Activated CD4-positive, alpha-beta T cell treated with anti-CD3 and anti-CD28 coated beads, Interleukin-2, amount 10 ng/mL, durations not matched to agents 24 days and 14 days (primary cell): Measurements from ENCODE around the gene RANBP10. TPM values are rescaled to one million over a fixed set of nuclear protein-coding genes. Genes with fewer than 3 reads are reported as not detected.
A peak's percentile ranks its signal among the peaks of the same experiment; 100 is the strongest.

Source experiments
- DNase-seq: peaks from one replicate; pipeline ENCODE4 v3.0.0; 2022
- H3K27ac Mint-ChIP-seq: one replicate; pipeline ENCODE4 v1.8.0; 2022; ENCODE audit warnings: mild to moderate bottlenecking, mixed read lengths
- H3K27me3 Mint-ChIP-seq: one replicate; pipeline ENCODE4 v1.8.0; 2022; ENCODE audit warnings: mixed read lengths
- H3K36me3 Mint-ChIP-seq: one replicate; pipeline ENCODE4 v1.8.0; 2022; ENCODE audit warnings: low read depth, mild to moderate bottlenecking, mixed read lengths
- H3K4me1 Mint-ChIP-seq: one replicate; pipeline ENCODE4 v1.8.0; 2021; ENCODE audit warnings: mixed read lengths
- H3K4me3 Mint-ChIP-seq: one replicate; pipeline ENCODE4 v1.8.0; 2022; ENCODE audit warnings: mild to moderate bottlenecking, moderate library complexity, mixed read lengths
- H3K9me3 Mint-ChIP-seq: one replicate; pipeline ENCODE4 v1.8.0; 2021; ENCODE audit warnings: mixed read lengths
- intact Hi-C: fragments of 100-400 bp; cut with micrococcal nuclease; formaldehyde crosslinking; loops from one replicate; pipeline ENCODE4 v1.15.1; 2023
- total RNA-seq: library from RNA; stranded (reverse); gene quantifications from 2 replicates; pipeline ENCODE4 v1.2.3, GENCODE V29; 2022

The RANBP10 gene
- total RNA-seq, 1 donor from 2014 or later = 18.6 TPM

DNA sequence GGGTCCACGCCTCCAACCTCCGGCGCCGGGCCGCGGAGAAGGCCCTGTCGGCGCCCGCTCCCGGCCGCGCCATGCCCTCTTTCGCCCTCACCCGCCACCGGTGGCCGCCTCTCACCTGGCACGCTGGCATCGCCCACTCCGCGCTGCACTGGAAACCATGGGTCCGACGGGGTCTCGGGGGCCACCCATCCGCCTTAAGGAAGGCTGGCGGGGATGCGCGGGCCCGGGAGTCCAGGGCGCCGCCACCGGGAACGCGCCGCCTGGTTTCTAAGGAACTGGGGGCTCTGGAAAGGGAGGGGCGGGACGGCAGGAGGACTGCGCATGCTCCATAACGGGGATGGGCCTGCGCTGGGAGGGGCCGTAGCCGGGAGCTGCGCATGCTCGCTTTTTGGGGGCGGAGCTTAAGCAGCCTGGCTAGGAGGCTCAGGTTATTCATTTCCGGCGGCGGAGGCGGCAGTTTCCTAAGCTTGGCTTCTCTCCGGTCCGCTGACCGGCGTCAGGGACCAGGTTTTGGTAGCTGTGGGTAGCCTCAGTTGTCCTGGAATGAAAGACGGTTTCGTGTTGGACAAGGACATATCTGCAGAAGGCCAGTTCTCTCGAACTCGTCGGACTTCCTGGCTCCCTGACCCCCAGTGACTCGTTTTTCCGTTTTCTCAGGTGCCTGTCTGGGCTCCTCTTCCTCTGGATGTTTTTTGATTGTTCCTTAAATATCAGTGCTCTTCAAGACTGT, 87.1 kb downstream of the RANBP10 start, which contains the start of gene GFOD2:
GFOD2 (minus strand) TSS at position 269 of the 730 bp plus-strand sequence. CDS start 33,601 bp downstream, outside the sequence.
- Mint-ChIP-seq H3K9me3 (no peaks in the 10 kb centered on the region), H3K4me3 (peak within 1 kb of the TSS; percentile 88), H3K36me3 (peaks cover 6% of the 10 kb centered on the region), H3K4me1 (peaks cover 32% of the 10 kb centered on the region), H3K27ac (peak within 1 kb of the TSS; percentile 96), H3K27me3 (no peaks in the 10 kb centered on the region)
- intact Hi-C loops = loop anchor here (1.0 to 2.0 kb wide), 4 partner anchors 52 to 156 kb away; partner anchors contain the start of genes C16orf86, CTCF, ENKD1 and NUTF2
- peak; percentile 100 for DNase-seq

DNA sequence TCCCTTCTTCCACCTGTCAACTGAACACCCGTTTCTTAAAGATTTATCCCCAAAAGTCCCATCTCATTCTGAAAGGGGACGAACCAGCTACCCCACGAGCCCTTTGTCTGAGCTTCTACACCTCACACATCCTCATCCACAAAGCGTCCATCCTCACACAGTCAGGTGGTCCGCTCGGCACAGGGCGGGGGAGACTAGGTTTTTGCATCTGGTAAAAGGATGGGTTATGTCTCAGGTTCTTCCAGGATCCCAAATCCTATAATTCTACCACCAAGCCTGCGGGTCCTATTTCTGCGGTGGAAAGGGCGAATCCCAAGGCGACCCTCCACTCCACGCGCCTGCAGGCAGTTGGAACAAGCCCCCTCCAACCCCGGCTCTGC, 87.7 kb downstream of the RANBP10 start:
- H3K27me3 Mint-ChIP-seq = no peaks in the 10 kb centered on the region
- peak overlapping the region; percentile 88 for H3K4me3 Mint-ChIP-seq
- peak overlapping the region; percentile 96 for H3K27ac Mint-ChIP-seq
- H3K36me3 Mint-ChIP-seq = peaks cover 8% of the 10 kb centered on the region
- intact Hi-C loops = loop anchor here (1.0 to 2.0 kb wide), 4 partner anchors 52 to 156 kb away; partner anchors contain the start of genes C16orf86, CTCF, ENKD1 and NUTF2
- peak; percentile 75 for DNase-seq
- H3K4me1 Mint-ChIP-seq = peaks cover 34% of the 10 kb centered on the region
- no peaks in the 10 kb centered on the region for H3K9me3 Mint-ChIP-seq

DNA sequence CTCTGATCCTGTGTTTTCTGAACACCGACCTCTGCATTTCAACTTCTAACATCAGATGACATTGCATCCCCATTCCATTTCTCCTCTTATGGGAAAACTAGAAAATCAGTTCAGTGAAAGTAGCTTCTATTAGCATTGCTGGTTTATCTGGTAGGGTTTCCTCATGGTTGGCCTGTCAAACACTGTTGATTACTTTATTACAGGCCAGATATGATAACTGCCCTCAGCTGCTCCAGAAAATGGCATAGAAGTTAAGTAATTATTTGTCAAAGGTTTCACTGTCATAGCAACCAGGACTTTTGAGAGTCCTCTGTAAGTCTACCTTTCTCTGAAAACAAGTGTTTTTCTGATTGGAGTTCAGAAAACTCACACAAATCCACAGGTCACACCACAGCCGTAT, 90.3 kb downstream of the RANBP10 start:
- Mint-ChIP-seq H3K36me3 (peaks cover 8% of the 10 kb centered on the region), H3K9me3 (no peaks in the 10 kb centered on the region), H3K27me3 (no peaks in the 10 kb centered on the region), H3K4me1 (peaks cover 36% of the 10 kb centered on the region), H3K27ac (no peak overlapping the region), H3K4me3 (no peak overlapping the region)
- intact Hi-C loops = no loop called here
- DNase-seq = no peak

DNA sequence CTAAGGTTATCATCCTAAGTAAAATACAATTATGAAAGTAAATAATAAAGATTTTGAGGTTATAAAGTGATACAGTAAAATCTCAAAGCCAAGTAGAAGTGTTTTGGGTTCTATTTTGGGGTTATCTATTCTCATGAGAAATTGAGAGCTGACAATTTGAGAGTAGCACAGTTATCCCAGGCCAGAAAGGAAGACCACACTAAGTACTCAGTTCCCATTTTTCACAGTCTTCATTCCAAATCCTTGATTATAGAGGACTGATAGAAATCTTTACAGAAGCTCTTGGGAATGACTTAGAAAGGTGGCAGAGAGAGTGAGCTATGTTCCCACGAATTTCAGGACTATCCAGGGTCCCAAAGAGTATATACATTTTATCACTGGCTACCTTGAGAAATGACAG, 91.8 kb downstream of the RANBP10 start:
- Mint-ChIP-seq H3K9me3 (no peaks in the 10 kb centered on the region), H3K4me3 (no peak overlapping the region), H3K4me1 (peaks cover 23% of the 10 kb centered on the region), H3K27me3 (no peaks in the 10 kb centered on the region), H3K27ac (no peak overlapping the region), H3K36me3 (peaks cover 11% of the 10 kb centered on the region)
- DNase-seq = no peak
- intact Hi-C loops = no loop called here

DNA sequence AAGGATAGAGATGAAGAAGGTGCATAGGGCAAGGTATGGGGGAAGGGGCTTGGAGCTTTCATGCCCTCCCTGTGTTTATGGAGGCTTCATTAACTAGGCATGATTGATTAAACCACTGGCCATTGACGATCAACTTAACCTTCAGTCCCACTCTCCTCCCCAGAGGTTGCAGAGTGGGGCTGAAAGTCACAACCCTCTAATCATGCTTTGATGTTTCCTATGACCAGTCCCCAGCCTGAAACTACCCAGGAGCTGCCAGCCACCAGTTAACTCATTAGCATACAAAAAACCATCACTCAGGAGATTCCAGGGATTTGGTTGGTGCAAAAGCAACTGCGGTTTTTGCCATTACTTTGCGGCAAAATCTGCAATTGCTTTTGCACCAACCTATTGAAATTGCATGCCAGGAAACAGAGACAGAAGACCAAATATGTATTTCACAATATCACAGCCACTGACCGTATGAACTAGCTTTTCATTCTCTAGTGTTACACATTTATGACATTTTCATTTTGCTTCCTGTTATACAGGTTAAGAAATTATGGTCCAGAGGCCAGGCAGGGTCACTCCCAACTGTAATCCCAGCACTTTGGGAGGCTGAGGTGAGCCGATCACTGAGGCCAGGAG, 92.6 kb downstream of the RANBP10 start:
- no peaks in the 10 kb centered on the region for H3K27me3 Mint-ChIP-seq
- peaks cover 11% of the 10 kb centered on the region for H3K36me3 Mint-ChIP-seq
- H3K4me3 Mint-ChIP-seq = no peak overlapping the region
- peaks cover 20% of the 10 kb centered on the region for H3K4me1 Mint-ChIP-seq
- no peak overlapping the region for H3K27ac Mint-ChIP-seq
- DNase-seq = no peak
- no peaks in the 10 kb centered on the region for H3K9me3 Mint-ChIP-seq
- intact Hi-C loops = no loop called here

DNA sequence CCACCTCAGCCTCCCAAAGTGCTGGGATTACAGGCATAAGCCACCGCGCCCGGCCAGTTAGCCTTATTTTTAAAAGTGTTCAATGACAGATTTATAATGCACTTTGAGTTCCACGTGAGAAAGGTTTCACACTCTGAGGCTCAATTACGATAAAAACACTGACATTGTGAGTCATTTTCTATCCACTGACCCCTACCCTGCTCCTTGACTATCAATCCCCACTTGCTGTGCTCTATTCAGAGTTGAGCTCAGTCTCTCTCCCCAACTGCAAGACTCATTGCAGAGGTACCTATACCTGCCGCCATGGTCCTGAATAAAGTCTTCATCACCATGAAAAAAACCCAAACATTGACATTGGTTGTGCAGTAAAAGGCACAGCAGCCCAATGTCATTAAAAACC, 95.8 kb downstream of the RANBP10 start:
- no peak overlapping the region for H3K27ac Mint-ChIP-seq
- H3K4me3 Mint-ChIP-seq = no peak overlapping the region
- no peaks in the 10 kb centered on the region for H3K9me3 Mint-ChIP-seq
- peaks cover 6% of the 10 kb centered on the region for H3K4me1 Mint-ChIP-seq
- no peaks in the 10 kb centered on the region for H3K27me3 Mint-ChIP-seq
- intact Hi-C loops = no loop called here
- H3K36me3 Mint-ChIP-seq = peaks cover 4% of the 10 kb centered on the region
- no peak for DNase-seq

DNA sequence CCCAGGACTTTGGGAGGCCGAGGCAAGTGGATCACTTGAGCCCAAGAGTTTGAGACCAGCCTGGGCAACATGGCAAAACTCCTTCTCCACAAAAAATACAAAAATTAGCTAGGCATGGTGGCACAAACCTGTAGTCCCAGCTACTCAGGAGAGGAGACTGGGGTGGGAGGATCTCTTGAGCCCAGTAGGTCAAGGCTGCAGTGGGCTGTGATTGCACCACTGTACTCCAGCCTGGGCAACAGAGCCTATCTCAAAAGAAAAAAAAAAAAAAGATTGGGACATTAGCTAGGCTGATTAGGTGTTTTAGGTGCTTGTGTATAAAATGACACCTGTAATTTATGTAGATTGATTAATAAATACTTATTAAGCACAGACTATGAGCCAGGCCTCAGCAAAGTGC, 97.3 kb downstream of the RANBP10 start:
- Mint-ChIP-seq H3K27ac (no peak overlapping the region), H3K4me1 (peaks cover 11% of the 10 kb centered on the region), H3K27me3 (no peaks in the 10 kb centered on the region), H3K4me3 (no peak overlapping the region), H3K36me3 (peaks cover 7% of the 10 kb centered on the region), H3K9me3 (no peaks in the 10 kb centered on the region)
- intact Hi-C loops = no loop called here
- DNase-seq = no peak

DNA sequence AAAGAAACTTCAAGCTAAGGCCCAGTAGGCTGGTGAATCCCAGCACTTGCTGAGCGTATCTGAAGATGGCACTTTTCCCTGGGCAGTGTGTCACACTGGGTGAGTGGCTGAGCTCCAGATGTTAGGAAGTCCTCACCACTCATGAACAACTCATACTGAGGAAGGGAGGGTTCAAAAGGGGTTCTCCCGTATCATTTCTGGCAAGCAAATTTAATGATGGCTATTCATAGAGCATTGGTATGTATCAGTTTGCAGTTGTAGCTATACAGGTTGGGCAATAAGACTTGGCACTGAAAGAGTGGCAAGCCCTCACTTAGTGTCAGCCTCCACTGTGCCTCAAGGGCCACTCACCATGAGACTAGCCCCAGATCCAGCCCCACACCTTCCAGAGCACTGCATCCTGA, 98.0 kb downstream of the RANBP10 start:
- Mint-ChIP-seq H3K9me3 (no peaks in the 10 kb centered on the region), H3K4me1 (peaks cover 16% of the 10 kb centered on the region), H3K27me3 (no peaks in the 10 kb centered on the region), H3K27ac (no peak overlapping the region), H3K36me3 (peaks cover 5% of the 10 kb centered on the region), H3K4me3 (no peak overlapping the region)
- no peak for DNase-seq
- intact Hi-C loops = no loop called here

DNA sequence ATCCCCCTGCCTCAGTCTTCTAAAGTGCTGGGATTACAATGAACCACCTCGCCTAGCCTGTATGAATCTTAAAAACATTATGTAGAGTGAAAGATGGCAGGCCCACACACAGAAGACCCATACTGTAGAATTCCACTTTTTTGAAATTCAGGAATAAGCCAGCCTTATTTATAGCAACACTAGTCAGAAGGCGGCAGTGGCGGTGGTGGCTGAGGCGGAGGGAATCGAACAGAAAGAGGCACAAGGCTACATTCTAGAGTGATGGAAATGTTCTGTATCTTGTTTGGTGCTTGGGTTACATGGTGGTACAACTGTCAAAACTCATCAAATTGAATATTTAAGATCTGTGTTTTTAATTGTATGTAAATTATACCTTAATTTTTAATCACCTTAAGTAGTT, 98.6 kb downstream of the RANBP10 start:
- H3K27ac Mint-ChIP-seq = no peak overlapping the region
- no peak for DNase-seq
- peaks cover 5% of the 10 kb centered on the region for H3K36me3 Mint-ChIP-seq
- H3K9me3 Mint-ChIP-seq = no peaks in the 10 kb centered on the region
- H3K27me3 Mint-ChIP-seq = no peaks in the 10 kb centered on the region
- intact Hi-C loops = no loop called here
- peaks cover 20% of the 10 kb centered on the region for H3K4me1 Mint-ChIP-seq
- H3K4me3 Mint-ChIP-seq = no peak overlapping the region

DNA sequence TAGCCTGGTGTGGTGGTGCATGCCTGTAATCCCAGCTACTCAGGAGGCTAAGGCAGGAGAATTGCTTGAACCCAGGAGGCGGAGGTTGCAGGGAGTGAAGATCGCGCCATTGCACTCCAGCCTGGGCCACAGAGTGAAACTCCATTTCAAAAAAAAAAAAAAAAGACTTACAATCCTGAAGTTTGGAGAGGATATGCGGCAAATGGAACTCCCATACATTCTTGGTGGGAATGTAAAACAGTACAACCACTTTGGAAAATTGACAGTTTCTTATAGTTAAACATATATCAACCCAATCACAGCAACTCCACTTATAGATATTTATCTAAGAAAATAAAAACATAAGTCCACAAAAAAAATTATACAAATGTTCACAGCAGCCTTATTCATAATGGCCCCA, 99.2 kb downstream of the RANBP10 start:
- H3K9me3 Mint-ChIP-seq = no peaks in the 10 kb centered on the region
- peaks cover 21% of the 10 kb centered on the region for H3K4me1 Mint-ChIP-seq
- no peak for DNase-seq
- no peak overlapping the region for H3K4me3 Mint-ChIP-seq
- intact Hi-C loops = no loop called here
- peaks cover 5% of the 10 kb centered on the region for H3K36me3 Mint-ChIP-seq
- H3K27ac Mint-ChIP-seq = no peak overlapping the region
- H3K27me3 Mint-ChIP-seq = no peaks in the 10 kb centered on the region

DNA sequence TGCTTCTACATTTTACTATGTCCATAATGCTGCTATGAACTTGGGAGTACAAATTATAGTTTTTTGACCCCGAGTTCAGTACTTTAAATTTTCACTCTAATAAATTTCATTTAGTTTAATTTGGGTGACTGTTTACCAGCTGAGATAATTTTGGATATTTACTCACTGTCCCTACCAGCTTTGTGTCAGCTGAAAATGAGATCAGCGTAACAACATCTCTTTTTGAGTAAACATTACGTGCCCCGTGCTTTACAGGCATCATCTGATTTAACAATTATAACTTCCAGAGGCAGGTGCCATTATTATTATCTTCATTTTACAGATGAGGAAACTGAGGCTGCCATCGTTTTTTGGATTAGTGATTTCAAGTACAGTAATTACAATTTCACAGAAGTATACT, 102.2 kb downstream of the RANBP10 start:
- intact Hi-C loops = no loop called here
- Mint-ChIP-seq H3K4me1 (peaks cover 19% of the 10 kb centered on the region), H3K4me3 (no peak overlapping the region), H3K27ac (peak overlapping the region; percentile 75), H3K36me3 (peaks cover 3% of the 10 kb centered on the region), H3K9me3 (no peaks in the 10 kb centered on the region), H3K27me3 (no peaks in the 10 kb centered on the region)
- DNase-seq = no peak

DNA sequence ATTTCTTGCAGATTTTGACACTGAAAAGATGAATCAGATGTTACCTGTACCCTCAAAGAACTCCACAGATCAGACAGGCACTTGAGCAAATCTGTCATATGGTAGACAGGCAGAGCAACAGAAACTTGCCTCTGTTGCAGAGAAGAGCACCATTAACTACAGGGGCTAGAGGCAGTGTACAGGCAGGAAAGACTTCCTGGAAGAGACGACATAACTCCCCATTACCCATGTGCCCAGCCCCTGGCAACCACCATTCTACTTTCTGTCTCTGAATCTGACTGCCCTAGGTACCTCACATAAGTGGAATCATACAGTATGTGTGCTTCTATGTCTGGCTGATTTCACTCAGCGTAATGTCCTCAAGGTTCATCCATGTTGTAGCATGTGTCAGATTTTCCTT, 102.7 kb downstream of the RANBP10 start:
- Mint-ChIP-seq H3K27me3 (no peaks in the 10 kb centered on the region), H3K4me1 (peaks cover 19% of the 10 kb centered on the region), H3K9me3 (no peaks in the 10 kb centered on the region), H3K27ac (peak overlapping the region; percentile 75), H3K4me3 (peak overlapping the region; percentile 29), H3K36me3 (peaks cover 5% of the 10 kb centered on the region)
- intact Hi-C loops = no loop called here
- DNase-seq = peak; percentile 72

DNA sequence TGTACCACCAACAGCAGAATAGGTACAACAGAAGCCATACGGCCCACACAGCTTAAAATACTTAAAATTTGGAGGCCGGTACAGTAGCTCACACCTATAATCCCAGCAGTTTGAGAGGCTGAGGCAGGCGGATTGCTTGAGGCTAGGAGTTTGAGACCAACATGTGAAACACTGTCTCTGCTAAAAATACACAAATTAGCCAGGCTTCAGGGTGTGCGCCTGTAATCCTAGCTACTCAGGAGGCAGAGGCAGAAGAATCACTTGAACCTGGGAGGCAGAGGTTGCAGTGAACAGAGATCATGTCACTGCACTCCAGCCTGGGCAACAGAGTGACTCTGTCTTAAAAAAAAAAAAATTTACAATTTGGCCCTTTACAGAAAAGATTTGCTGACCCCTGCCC, 104.2 kb downstream of the RANBP10 start:
- H3K27ac Mint-ChIP-seq = no peak overlapping the region
- intact Hi-C loops = no loop called here
- peaks cover 8% of the 10 kb centered on the region for H3K36me3 Mint-ChIP-seq

DNA sequence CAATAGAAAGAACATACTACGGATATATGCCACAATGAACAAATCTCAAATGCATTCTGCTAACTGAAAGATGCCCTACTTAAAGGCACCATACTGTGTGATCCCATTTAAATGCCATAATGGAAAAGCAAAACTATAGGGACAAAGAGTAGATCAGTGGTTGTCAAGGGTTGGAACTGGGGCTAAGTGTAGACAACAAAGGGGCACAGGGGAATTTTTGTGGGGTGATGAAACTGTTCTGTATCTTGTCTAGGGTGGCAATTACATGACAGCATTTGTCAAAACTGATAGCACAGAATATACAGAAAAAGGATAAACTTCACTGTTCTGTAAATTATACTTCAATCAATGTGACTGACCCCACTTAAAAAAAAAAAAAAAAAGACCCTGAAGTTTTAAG, 104.9 kb downstream of the RANBP10 start:
- Mint-ChIP-seq H3K36me3 (peaks cover 11% of the 10 kb centered on the region), H3K4me1 (peaks cover 20% of the 10 kb centered on the region), H3K27me3 (no peaks in the 10 kb centered on the region), H3K9me3 (no peaks in the 10 kb centered on the region), H3K27ac (no peak overlapping the region), H3K4me3 (no peak overlapping the region)
- intact Hi-C loops = no loop called here
- no peak for DNase-seq

More for the DNA sequence above, 104.2 kb downstream of the RANBP10 start:
- no peaks in the 10 kb centered on the region for H3K9me3 Mint-ChIP-seq
- H3K4me3 Mint-ChIP-seq = no peak overlapping the region
- H3K4me1 Mint-ChIP-seq = peaks cover 19% of the 10 kb centered on the region
- no peak for DNase-seq
- no peaks in the 10 kb centered on the region for H3K27me3 Mint-ChIP-seq
